Measurements from ENCODE around the gene CCDC190. TPM values are rescaled to one million over a fixed set of nuclear protein-coding genes. Genes with fewer than 3 reads are reported as not detected.

Gene CCDC190
- total and polyA plus RNA-seq, 8 donors, result 0.92 to 2.4 TPM; not detected in 6

DNA sequence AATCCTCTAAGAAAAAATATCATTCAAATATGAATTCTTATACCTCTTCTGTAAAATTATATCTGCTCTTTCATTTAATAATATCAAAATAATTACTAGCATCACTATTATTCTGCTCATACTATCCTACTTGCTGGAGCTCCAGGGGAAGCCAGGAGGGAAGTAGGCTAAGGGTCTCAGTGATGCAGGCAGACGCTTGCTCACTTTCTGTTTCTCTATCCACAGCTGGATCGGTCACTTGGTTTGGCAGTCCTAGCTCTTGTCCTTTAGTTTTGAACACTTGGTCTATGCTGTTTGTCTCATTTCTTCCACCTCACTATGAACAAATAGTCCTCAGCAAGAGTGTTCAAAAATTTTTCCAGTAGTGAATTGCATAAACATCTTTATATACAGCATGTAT is 11.3 kb downstream of the CCDC190 start:
- intact Hi-C loops (cut with DNase I; ENCODE audit: low total_unique reads), result loop anchor here (10.0 kb wide), 1 partner anchor 325 kb away; no protein-coding TSS in a partner anchor
- 63 to 75% (median 69%) methylated on average over 2 of the region's 2 CpGs for WGBS, 5 donors

GRCh38 chr1:162847839-162848453 is 13.0 kb downstream of the CCDC190 start:
- intact Hi-C loops (cut with DNase I; ENCODE audit: low total_unique reads), result no loop called here
- no peak overlapping the region for H3K4me3 ChIP-seq
- WGBS, 5 donors, result 9 to 11% (median 10%) methylated on average over 3 of the region's 3 CpGs
- DNase-seq, result peak; percentile 88 to 90
- H3K9me3 ChIP-seq, result no peaks in the 10 kb centered on the region
- no peaks in the 10 kb centered on the region for H3K27me3 ChIP-seq
- no peaks in the 10 kb centered on the region for H3K4me1 ChIP-seq
- H3K27ac ChIP-seq, result no peak overlapping the region
- TF ChIP-seq EP300 (IDR thresholded peaks at IDR 0.05) (no peak), POLR2A (IDR thresholded peaks at IDR 0.05) (no peak), CTCF (IDR thresholded peaks at IDR 0.05) (peak in 5 of 7 experiments; percentile 41 to 99 (median 89))
- no peaks in the 10 kb centered on the region for H3K36me3 ChIP-seq

More for the DNA sequence above, 11.3 kb downstream of the CCDC190 start:
- Histone ChIP-seq H3K4me1 (no peaks in the 10 kb centered on the region), H3K36me3 (no peaks in the 10 kb centered on the region), H3K27me3 (no peaks in the 10 kb centered on the region), H3K4me3 (no peak overlapping the region), H3K27ac (no peak overlapping the region), H3K9me3 (no peaks in the 10 kb centered on the region)
- no peak for DNase-seq
- TF ChIP-seq POLR2A (IDR thresholded peaks at IDR 0.05) (no peak), EP300 (IDR thresholded peaks at IDR 0.05) (no peak)

GRCh38 chr1:162846256-162847212 is 14.4 kb downstream of the CCDC190 start:
- Histone ChIP-seq H3K27ac (no peak overlapping the region), H3K9me3 (no peaks in the 10 kb centered on the region), H3K4me3 (no peak overlapping the region), H3K4me1 (no peaks in the 10 kb centered on the region), H3K36me3 (no peaks in the 10 kb centered on the region), H3K27me3 (no peaks in the 10 kb centered on the region)
- 83 to 90% (median 86%) methylated on average over 16 of the region's 16 CpGs for WGBS, 5 donors
- no peak for DNase-seq
- TF ChIP-seq POLR2A (IDR thresholded peaks at IDR 0.05) (no peak), POLR2AphosphoS5 (IDR thresholded peaks at IDR 0.05) (peak in 2 of 3 donors; percentile 27 to 36)
- intact Hi-C loops (cut with DNase I; ENCODE audit: low total_unique reads), result no loop called here

DNA sequence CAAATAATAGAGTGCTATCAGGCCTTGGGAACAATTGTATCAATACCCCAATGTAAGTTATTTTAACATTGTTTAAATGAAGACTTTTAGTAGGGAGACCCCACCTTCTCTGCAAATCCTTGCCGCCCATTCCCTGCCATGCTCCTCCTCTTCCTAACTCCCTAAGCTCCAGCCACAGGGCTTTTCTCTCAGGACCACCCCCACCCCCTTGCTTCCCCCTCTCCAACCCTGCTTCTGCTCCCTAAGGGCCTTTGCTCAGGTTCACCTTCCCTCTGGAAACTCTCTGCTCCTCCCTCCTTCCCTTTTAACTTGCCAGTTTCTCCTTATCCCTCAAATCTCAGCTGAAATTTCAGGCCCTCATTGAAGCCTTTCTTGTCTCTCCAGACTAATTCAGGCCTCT is 16.8 kb downstream of the CCDC190 start:
- no peaks in the 10 kb centered on the region for H3K36me3 ChIP-seq
- no peak overlapping the region for H3K27ac ChIP-seq
- H3K4me1 ChIP-seq, result no peaks in the 10 kb centered on the region
- TF ChIP-seq CTCF (IDR thresholded peaks at IDR 0.05) (no peak), POLR2AphosphoS5 (IDR thresholded peaks at IDR 0.05) (no peak), EP300 (IDR thresholded peaks at IDR 0.05) (no peak), POLR2A (IDR thresholded peaks at IDR 0.05) (no peak)
- intact Hi-C loops (cut with DNase I; ENCODE audit: low total_unique reads), result no loop called here
- H3K9me3 ChIP-seq, result peaks cover 0 to 4% (median under 1%) of the 10 kb centered on the region in 4 donors
- no peaks in the 10 kb centered on the region for H3K27me3 ChIP-seq
- DNase-seq, result no peak
- H3K4me3 ChIP-seq, result no peak overlapping the region
- WGBS, 5 donors, result 76 to 100% (median 89%) methylated on average over 1 of the region's 1 CpG

GRCh38 chr1:162840250-162840839 is 20.6 kb downstream of the CCDC190 start:
- H3K4me3 ChIP-seq, result no peak overlapping the region
- no peak overlapping the region for H3K27ac ChIP-seq
- DNase-seq, result no peak
- no peaks in the 10 kb centered on the region for H3K27me3 ChIP-seq
- intact Hi-C loops (cut with DNase I; ENCODE audit: low total_unique reads), result no loop called here
- no peaks in the 10 kb centered on the region for H3K36me3 ChIP-seq
- H3K4me1 ChIP-seq, result no peaks in the 10 kb centered on the region
- TF ChIP-seq POLR2AphosphoS5 (IDR thresholded peaks at IDR 0.05) (no peak), CTCF (IDR thresholded peaks at IDR 0.05) (no peak), POLR2A (IDR thresholded peaks at IDR 0.05) (no peak), EP300 (IDR thresholded peaks at IDR 0.05) (no peak)
- peaks cover 3 to 17% (median 11%) of the 10 kb centered on the region in 4 donors for H3K9me3 ChIP-seq

Measured in stomach (tissue), 9 donors.